DOHH2 (cell line): ENCODE measurements around the gene EPB41L4B.

ENCODE experiments used
- H3F3A ChIP-seq: fragments of 200-600 bp; sonication (generic), shearing (Covaris generic); 2 replicates; pipeline ENCODE4 v1.6.0; 2016; ENCODE audit warnings: antibody characterized with exemption, mild to moderate bottlenecking; ENCODE audit not compliant: control insufficient read depth, insufficient read depth
- H3K27ac ChIP-seq: fragments of 200-600 bp; sonication (generic); 2 replicates; pipeline ENCODE4 v1.5.1; 2014; ENCODE audit warnings: low read depth, mild to moderate bottlenecking, low read length, moderate library complexity
- H3K27me3 ChIP-seq: fragments of 200-600 bp; sonication (generic); 2 replicates; pipeline ENCODE4 v1.6.1; 2014; ENCODE audit warnings: mild to moderate bottlenecking, low read length, mixed read lengths; ENCODE audit not compliant: control insufficient read depth
- H3K36me3 ChIP-seq: fragments of 200-600 bp; sonication (generic); 2 replicates; pipeline ENCODE4 v1.6.1; 2014; ENCODE audit warnings: mild to moderate bottlenecking, low read length, moderate library complexity, mixed read lengths; ENCODE audit not compliant: control insufficient read depth
- H3K4me1 ChIP-seq: fragments of 200-600 bp; sonication (generic); 2 replicates; pipeline ENCODE4 v1.6.1; 2014; ENCODE audit warnings: mild to moderate bottlenecking, low read length, mixed read lengths; ENCODE audit not compliant: control insufficient read depth
- H3K4me2 ChIP-seq: fragments of 200-600 bp; sonication (generic); 2 replicates; pipeline ENCODE4 v1.6.0; 2014; ENCODE audit warnings: mild to moderate bottlenecking, low read length, moderate library complexity
- H3K4me3 ChIP-seq: fragments of 200-600 bp; sonication (generic); 2 replicates; pipeline ENCODE4 v1.5.1; 2014; ENCODE audit warnings: mild to moderate bottlenecking, low read length, mixed read lengths
- H3K79me2 ChIP-seq: fragments of 200-600 bp; sonication (generic); 2 replicates; pipeline ENCODE4 v1.6.1; 2014; ENCODE audit warnings: mild to moderate bottlenecking, low read length, mixed read lengths; ENCODE audit not compliant: control insufficient read depth
- H3K9me2 ChIP-seq: fragments of 200-600 bp; sonication (generic); replicated peaks from 2 replicates; pipeline ENCODE4 v1.6.1; 2014; ENCODE audit warnings: mild to moderate bottlenecking, low read length, mixed read lengths; ENCODE audit not compliant: control insufficient read depth
- H3K9me3 ChIP-seq: fragments of 200-600 bp; sonication (generic); 2 replicates; pipeline ENCODE4 v1.6.1; 2014; ENCODE audit warnings: antibody characterized with exemption, low read length, mixed read lengths; ENCODE audit not compliant: control insufficient read depth, insufficient read depth
- H4K20me1 ChIP-seq: fragments of 200-600 bp; sonication (generic); 2 replicates; pipeline ENCODE4 v1.6.0; 2014; ENCODE audit warnings: low read depth, mild to moderate bottlenecking, antibody characterized with exemption, low read length, moderate library complexity; ENCODE audit not compliant: control insufficient read depth, insufficient read depth
- CTCF ChIP-seq: fragments of 200-600 bp; sonication (generic); IDR thresholded peaks from one replicate; pipeline ENCODE4 v1.5.1; 2014; ENCODE audit warnings: antibody characterized with exemption, mild to moderate bottlenecking, low read depth, low read length; ENCODE audit not compliant: poor library complexity, severe bottlenecking
- EZH2phosphoT487 ChIP-seq: fragments of 200-600 bp; sonication (generic); IDR thresholded peaks from 2 replicates; pipeline ENCODE4 v1.6.1; 2017; ENCODE audit warnings: borderline replicate concordance, mild to moderate bottlenecking, antibody characterized with exemption, low read length, moderate library complexity, mixed read lengths

Gene EPB41L4B

DNA sequence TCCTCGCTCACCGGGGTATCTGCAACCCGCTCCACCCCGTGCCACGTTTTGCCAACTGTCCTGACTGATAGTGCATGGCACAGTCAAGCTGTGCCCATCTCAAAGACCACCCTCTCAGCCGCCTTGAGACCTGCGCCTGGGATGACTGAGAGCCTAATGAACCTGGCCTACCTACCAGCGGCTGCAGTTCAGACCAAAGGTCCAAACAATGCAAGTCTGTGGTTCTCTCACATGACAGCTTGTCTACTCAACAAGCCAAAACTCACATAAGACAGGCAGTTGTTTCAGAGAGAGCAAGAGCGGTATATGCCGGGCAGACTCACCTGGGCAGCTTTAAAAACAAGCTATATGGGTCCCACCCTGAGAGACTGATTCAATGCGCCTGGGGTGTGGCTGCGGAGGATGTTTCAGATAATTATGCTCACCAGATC, 70.5 kb downstream of the EPB41L4B start:
- Histone ChIP-seq H3K27me3 (0 out of 2 replicates have a peak, but pooled peaks cover 4% of the 10 kb centered on the region), H3F3A (no peaks in the 10 kb centered on the region), H4K20me1 (no peaks in the 10 kb centered on the region), H3K9me3 (no peaks in the 10 kb centered on the region), H3K4me1 (no peaks in the 10 kb centered on the region), H3K4me2 (no peak overlapping the region), H3K27ac (no peak overlapping the region), H3K9me2 (no peaks in the 10 kb centered on the region), H3K79me2 (no peaks in the 10 kb centered on the region), H3K4me3 (no peak overlapping the region), H3K36me3 (no peaks in the 10 kb centered on the region)
- TF ChIP-seq CTCF (no peak), EZH2phosphoT487 (no peak)

GRCh38 chr9:109249615-109250014, 71.2 kb downstream of the EPB41L4B start:
- no peak overlapping the region for H3K4me2 ChIP-seq
- H4K20me1 ChIP-seq, result no peaks in the 10 kb centered on the region
- no peaks in the 10 kb centered on the region for H3K9me2 ChIP-seq
- no peaks in the 10 kb centered on the region for H3K4me1 ChIP-seq
- H3F3A ChIP-seq, result no peaks in the 10 kb centered on the region
- no peak overlapping the region for H3K4me3 ChIP-seq
- TF ChIP-seq EZH2phosphoT487 (no peak), CTCF (no peak)
- no peaks in the 10 kb centered on the region for H3K36me3 ChIP-seq
- no peaks in the 10 kb centered on the region for H3K79me2 ChIP-seq
- H3K9me3 ChIP-seq, result no peaks in the 10 kb centered on the region
- no peak overlapping the region for H3K27ac ChIP-seq
- 0 out of 2 replicates have a peak, but pooled peaks cover 10% of the 10 kb centered on the region for H3K27me3 ChIP-seq

DNA sequence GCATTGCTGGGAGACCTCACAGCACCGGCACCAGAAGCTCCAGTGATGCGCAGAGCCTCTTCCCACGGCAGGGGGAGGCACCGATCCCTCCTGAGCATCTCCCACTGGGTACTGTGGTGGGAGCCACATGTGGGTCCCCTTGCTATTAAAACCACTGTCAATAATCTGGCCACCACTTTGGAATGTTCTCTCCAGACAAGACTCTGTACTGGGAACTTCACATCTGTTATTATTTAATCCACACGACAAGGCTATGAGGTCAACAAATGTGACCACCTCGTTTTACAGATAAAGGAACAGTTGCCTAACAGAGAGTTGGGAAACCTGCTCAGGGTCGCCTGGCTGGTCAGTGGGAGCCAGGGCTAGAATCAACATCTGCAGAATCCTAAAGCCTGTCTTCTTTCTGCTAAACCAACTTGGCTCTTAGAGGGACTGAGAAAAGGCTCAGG, 72.7 kb downstream of the EPB41L4B start:
- Histone ChIP-seq H3K36me3 (no peaks in the 10 kb centered on the region), H3K4me1 (no peaks in the 10 kb centered on the region), H3K9me3 (no peaks in the 10 kb centered on the region), H3K4me2 (no peak overlapping the region), H3K27me3 (peaks cover 10% of the 10 kb centered on the region; the same call in 1 of the 2 replicates), H3K4me3 (no peak overlapping the region), H3F3A (no peaks in the 10 kb centered on the region), H4K20me1 (no peaks in the 10 kb centered on the region), H3K27ac (no peak overlapping the region), H3K9me2 (no peaks in the 10 kb centered on the region), H3K79me2 (no peaks in the 10 kb centered on the region)
- TF ChIP-seq EZH2phosphoT487 (no peak), CTCF (no peak)
